ENCODE measurements around the gene EXOSC9.

DNA sequence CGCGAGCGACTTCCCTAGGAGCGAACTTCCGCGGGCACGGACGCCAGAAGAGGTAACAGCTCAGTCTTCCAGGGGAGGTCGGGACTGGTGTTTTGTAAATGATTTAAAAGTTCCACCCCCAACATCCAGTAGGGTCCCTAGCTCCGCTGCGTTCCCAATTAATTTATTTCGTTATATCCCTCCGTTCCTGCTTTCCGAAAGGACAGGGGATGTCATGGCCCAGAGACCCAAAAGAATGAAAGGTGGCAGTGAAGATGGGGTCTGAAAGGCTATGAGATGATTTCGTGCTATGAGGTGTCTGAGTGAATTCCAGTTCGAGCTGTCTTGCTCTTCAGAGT, 35.8 kb upstream of the EXOSC9 start:
- TF ChIP-seq, protein P1, sequence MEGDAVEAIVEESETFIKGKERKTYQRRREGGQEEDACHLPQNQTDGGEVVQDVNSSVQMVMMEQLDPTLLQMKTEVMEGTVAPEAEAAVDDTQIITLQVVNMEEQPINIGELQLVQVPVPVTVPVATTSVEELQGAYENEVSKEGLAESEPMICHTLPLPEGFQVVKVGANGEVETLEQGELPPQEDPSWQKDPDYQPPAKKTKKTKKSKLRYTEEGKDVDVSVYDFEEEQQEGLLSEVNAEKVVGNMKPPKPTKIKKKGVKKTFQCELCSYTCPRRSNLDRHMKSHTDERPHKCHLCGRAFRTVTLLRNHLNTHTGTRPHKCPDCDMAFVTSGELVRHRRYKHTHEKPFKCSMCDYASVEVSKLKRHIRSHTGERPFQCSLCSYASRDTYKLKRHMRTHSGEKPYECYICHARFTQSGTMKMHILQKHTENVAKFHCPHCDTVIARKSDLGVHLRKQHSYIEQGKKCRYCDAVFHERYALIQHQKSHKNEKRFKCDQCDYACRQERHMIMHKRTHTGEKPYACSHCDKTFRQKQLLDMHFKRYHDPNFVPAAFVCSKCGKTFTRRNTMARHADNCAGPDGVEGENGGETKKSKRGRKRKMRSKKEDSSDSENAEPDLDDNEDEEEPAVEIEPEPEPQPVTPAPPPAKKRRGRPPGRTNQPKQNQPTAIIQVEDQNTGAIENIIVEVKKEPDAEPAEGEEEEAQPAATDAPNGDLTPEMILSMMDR (IDR thresholded peaks at IDR 0.05) = no peak
- TF ChIP-seq POLR2A (IDR thresholded peaks at IDR 0.05) = no peak
